Glutamatergic neuron (in vitro differentiated cells): ENCODE results near the gene LOC128125822.
"Not testable (repeated sequence)": the region's sequence is repeated elsewhere in the genome, so short reads cannot be mapped to it uniquely, and the experiment has no call there.

Experiments
- DNase-seq: peaks from one replicate; pipeline ENCODE4 v3.0.0; 2022
- H3K27ac Mint-ChIP-seq: one replicate; pipeline ENCODE4 v1.8.0; 2020; ENCODE audit warnings: mild to moderate bottlenecking, mixed read lengths, inconsistent platforms; ENCODE audit not compliant: unreplicated experiment
- H3K27me3 Mint-ChIP-seq: one replicate; pipeline ENCODE4 v1.8.0; 2020; ENCODE audit warnings: mild to moderate bottlenecking, moderate library complexity, mixed read lengths, inconsistent platforms; ENCODE audit not compliant: unreplicated experiment
- H3K36me3 Mint-ChIP-seq: one replicate; pipeline ENCODE4 v1.8.0; 2020; ENCODE audit warnings: mild to moderate bottlenecking, mixed read lengths, inconsistent platforms; ENCODE audit not compliant: unreplicated experiment
- H3K4me1 Mint-ChIP-seq: one replicate; pipeline ENCODE4 v1.8.0; 2020; ENCODE audit warnings: mild to moderate bottlenecking, low read depth, mixed read lengths, inconsistent platforms; ENCODE audit not compliant: unreplicated experiment
- H3K4me3 Mint-ChIP-seq: one replicate; pipeline ENCODE4 v1.8.0; 2020; ENCODE audit warnings: mild to moderate bottlenecking, mixed read lengths, inconsistent platforms; ENCODE audit not compliant: unreplicated experiment
- H3K9me3 Mint-ChIP-seq: one replicate; pipeline ENCODE4 v1.8.0; 2020; ENCODE audit warnings: mild to moderate bottlenecking, moderate library complexity, mixed read lengths, inconsistent platforms; ENCODE audit not compliant: unreplicated experiment
- TF ChIP-seq, protein P1 (sequence below): fragments of 200-600 bp; sonication (generic); IDR thresholded peaks from one replicate; pipeline ENCODE4 v1.5.0; 2021; ENCODE audit not compliant: partially characterized antibody, unreplicated experiment

Gene LOC128125822

DNA sequence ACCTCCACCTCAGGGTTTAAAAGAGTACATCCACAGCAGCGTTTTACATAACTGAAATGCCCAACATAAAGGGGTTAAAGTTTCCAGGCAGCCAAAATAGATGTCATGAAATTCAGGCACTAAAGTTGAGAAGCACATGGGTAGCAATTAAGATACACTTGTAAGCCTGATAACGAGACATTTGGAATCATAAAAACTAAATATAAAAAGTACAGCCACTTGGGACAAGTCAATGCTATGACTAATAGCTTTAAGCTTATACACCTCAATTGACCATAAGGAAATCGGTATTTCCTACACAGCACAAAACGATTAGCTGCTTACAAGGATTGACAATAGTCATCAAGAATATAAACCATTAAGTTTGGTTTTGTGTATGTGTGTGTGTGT lies 11.8 kb downstream of the LOC128125822 start:
- Mint-ChIP-seq H3K27me3 (no peaks in the 10 kb centered on the region), H3K9me3 (peaks cover 1% of the 10 kb centered on the region), H3K4me1 (no peaks in the 10 kb centered on the region), H3K4me3 (no peak overlapping the region), H3K27ac (no peak overlapping the region), H3K36me3 (no peaks in the 10 kb centered on the region)
- TF ChIP-seq, protein P1, sequence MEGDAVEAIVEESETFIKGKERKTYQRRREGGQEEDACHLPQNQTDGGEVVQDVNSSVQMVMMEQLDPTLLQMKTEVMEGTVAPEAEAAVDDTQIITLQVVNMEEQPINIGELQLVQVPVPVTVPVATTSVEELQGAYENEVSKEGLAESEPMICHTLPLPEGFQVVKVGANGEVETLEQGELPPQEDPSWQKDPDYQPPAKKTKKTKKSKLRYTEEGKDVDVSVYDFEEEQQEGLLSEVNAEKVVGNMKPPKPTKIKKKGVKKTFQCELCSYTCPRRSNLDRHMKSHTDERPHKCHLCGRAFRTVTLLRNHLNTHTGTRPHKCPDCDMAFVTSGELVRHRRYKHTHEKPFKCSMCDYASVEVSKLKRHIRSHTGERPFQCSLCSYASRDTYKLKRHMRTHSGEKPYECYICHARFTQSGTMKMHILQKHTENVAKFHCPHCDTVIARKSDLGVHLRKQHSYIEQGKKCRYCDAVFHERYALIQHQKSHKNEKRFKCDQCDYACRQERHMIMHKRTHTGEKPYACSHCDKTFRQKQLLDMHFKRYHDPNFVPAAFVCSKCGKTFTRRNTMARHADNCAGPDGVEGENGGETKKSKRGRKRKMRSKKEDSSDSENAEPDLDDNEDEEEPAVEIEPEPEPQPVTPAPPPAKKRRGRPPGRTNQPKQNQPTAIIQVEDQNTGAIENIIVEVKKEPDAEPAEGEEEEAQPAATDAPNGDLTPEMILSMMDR: no peak
- no peak for DNase-seq

DNA sequence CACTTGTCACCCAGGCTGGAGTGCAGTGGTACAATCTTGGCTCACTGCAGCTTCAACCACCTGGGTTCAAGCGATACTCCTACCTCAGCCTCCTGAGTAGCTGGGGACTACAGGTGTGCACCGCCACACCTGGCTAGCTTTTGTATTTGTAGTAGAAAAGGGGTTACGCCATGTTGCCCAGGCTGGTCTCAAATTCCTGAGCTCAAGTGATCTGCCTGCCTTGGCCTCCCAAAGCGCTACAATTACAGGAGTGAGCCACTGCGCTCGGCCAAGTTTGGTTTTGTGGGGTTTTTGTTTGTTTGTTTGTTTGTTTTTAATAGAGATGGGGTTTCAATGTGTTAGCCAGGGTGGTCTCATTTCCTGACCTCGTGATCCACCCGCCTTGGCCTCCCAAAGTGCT lies 12.3 kb downstream of the LOC128125822 start:
- no peak for DNase-seq
- Mint-ChIP-seq H3K4me3 (no peak overlapping the region), H3K27ac (no peak overlapping the region), H3K9me3 (peaks cover 1% of the 10 kb centered on the region), H3K36me3 (no peaks in the 10 kb centered on the region), H3K27me3 (no peaks in the 10 kb centered on the region), H3K4me1 (no peaks in the 10 kb centered on the region)
- TF ChIP-seq, protein P1: no peak

DNA sequence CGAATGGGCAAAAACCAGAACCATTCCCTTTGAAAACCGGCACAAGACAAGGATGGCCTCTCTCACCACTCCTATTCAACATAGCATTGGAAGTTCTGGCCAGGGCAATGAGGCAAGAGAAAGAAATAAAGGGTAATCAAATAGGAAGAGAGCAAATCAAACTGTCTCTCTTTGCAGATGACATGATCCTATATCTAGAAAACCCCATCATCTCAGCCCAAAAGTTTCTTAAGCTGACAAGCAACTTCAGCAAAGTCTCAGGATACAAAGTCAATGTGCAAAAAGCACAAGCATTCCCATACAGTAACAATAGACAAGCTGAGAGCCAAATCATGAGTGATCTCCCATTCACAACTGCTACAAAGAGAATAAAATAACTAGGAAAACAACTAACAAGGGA lies 13.4 kb downstream of the LOC128125822 start:
- not testable (repeated sequence) for H3K9me3 Mint-ChIP-seq, H3K4me3 Mint-ChIP-seq, DNase-seq, H3K27me3 Mint-ChIP-seq, H3K27ac Mint-ChIP-seq, H3K4me1 Mint-ChIP-seq, H3K36me3 Mint-ChIP-seq

DNA sequence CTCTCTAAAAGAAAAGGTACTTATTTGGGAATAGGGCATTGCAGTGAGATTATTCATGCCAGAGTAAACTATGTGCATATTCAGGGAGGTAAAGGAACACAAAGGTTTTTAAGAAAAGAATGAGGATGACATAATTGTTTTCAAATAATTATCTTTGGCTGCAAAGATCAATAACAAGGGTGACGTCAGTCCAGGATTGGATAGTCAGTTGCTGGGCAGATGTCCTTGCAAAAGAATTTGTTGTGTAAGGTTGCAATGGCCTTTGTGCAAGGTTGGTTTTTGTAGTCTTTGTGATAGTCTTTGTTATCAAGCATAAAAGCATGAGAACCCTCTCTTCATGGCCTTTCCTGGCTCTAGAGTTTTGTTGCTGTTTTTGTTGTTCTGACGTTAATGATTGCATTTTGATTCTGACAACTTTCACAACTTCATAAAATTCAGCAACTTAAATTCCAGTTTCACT lies 17.7 kb downstream of the LOC128125822 start:
- peaks cover 1% of the 10 kb centered on the region for H3K9me3 Mint-ChIP-seq
- TF ChIP-seq, protein P1: no peak
- no peak for DNase-seq
- peaks cover 2% of the 10 kb centered on the region for H3K4me1 Mint-ChIP-seq
- H3K4me3 Mint-ChIP-seq: no peak overlapping the region
- no peaks in the 10 kb centered on the region for H3K27me3 Mint-ChIP-seq
- no peak overlapping the region for H3K27ac Mint-ChIP-seq
- H3K36me3 Mint-ChIP-seq: no peaks in the 10 kb centered on the region

DNA sequence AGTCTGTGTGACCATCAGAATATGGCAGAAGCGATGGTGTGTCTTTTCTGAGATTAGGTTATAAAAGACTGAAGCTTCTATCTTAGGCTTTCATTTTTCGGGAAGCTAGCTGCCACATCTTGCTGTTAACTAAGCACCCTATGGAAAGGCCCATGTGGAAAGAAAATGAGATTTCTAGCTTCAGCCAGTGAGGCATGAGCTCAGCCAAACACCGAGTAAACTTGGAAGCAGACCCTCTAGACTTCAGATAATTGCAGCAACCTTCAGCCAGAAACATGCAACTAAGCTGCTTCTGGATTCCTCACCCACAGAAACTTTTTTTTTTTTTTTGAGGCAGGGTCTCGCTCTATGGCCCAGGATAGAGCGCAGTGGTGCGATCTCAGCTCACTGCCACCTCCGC lies 20.6 kb downstream of the LOC128125822 start:
- peaks cover under 1% of the 10 kb centered on the region for H3K9me3 Mint-ChIP-seq
- H3K36me3 Mint-ChIP-seq: no peaks in the 10 kb centered on the region
- DNase-seq: no peak
- no peaks in the 10 kb centered on the region for H3K27me3 Mint-ChIP-seq
- H3K4me1 Mint-ChIP-seq: peaks cover 2% of the 10 kb centered on the region
- H3K27ac Mint-ChIP-seq: no peak overlapping the region
- TF ChIP-seq, protein P1: no peak
- no peak overlapping the region for H3K4me3 Mint-ChIP-seq
